ENCODE data around the gene NR6A1. TPM values are rescaled to one million over a fixed set of nuclear protein-coding genes. Genes with fewer than 3 reads are reported as not detected.

Gene NR6A1
- total and polyA plus RNA-seq, 2 of the 8 experiments (the other 6 are each of a cell fraction or from before 2014, with no cell fraction given), result 93.2 to 237 TPM

- no peak overlapping the region for H3K4ac ChIP-seq (replicated peaks; ENCODE audit: insufficient read length, low read depth, low read length)
- 93% methylated on average over 7 of the region's 13 CpGs; no CpG with 5 or more reads in 1 of the 2 experiments for WGBS, 2 experiments (ENCODE audit: extremely low coverage in 1 of 2, insufficient coverage in 1 of 2, insufficient read length in 1 of 2, insufficient replicate concordance in 2 of 2, low coverage in 1 of 2, low lambda C conversion rate in 2 of 2, missing lambda C conversion rate in 1 of 2)
These were observed 300.8 kb downstream of the NR6A1 start for GRCh38 chr9:124470306-124470705.

More at GRCh38 chr9:124470306-124470705, 300.8 kb downstream of the NR6A1 start:
- H2BK5ac ChIP-seq (ENCODE audit: low read depth, low read length), result no peak overlapping the region
- POLR2A ChIA-PET (ENCODE audit: partially characterized antibody), result interaction anchor here (0.8 kb wide), 1 partner anchor 17 kb away, joined by 3 read pairs; no protein-coding TSS in a partner anchor
- H2AK5ac ChIP-seq (ENCODE audit: low read depth, low read length), result no peak overlapping the region
- H3K14ac ChIP-seq (ENCODE audit: insufficient read length), result no peak overlapping the region
- H3K27me3 ChIP-seq (replicated peaks in 1 of 4; ENCODE audit: control insufficient read depth in 3 of 4, extremely low read depth in 1 of 4, insufficient read depth in 3 of 4, low read length in 3 of 4), result no peaks in the 10 kb centered on the region
- no peaks in the 10 kb centered on the region for H3K23me2 ChIP-seq (ENCODE audit: low read depth, low read length)
- no peaks in the 10 kb centered on the region for H3K79me2 ChIP-seq (ENCODE audit: control insufficient read depth in 1 of 2, insufficient read depth in 2 of 2, low read length in 2 of 2)
- H2BK12ac ChIP-seq (ENCODE audit: low read depth, low read length), result no peak overlapping the region
- H3K56ac ChIP-seq (replicated peaks; ENCODE audit: insufficient read length, low read depth, low read length), result no peak overlapping the region
- H3K23ac ChIP-seq (ENCODE audit: insufficient read length), result no peak overlapping the region
- no peaks in the 10 kb centered on the region for H3K36me3 ChIP-seq (ENCODE audit: control insufficient read depth in 2 of 4, insufficient read depth in 4 of 4, low read length in 3 of 4)
- no peaks in the 10 kb centered on the region for H3K79me1 ChIP-seq (ENCODE audit: low read depth, low read length)
- CTCF ChIA-PET (ENCODE audit: partially characterized antibody), result interaction anchor here (1.2 to 2.8 kb wide), 2 partner anchors 15 to 51 kb away, joined by 3 to 8 read pairs; no protein-coding TSS in a partner anchor
- no peak overlapping the region for H2BK15ac ChIP-seq (ENCODE audit: low read length)
- no peak overlapping the region for H2BK20ac ChIP-seq (ENCODE audit: low read length)
- H4K5ac ChIP-seq (ENCODE audit: insufficient read length, low read depth, low read length), result no peak overlapping the region
- no peak overlapping the region for H3K4me2 ChIP-seq (ENCODE audit: insufficient read depth in 1 of 2, low read depth in 2 of 2, low read length in 2 of 2)
- H3K18ac ChIP-seq (ENCODE audit: extremely low read depth, low read length), result no peak overlapping the region
- H3K27ac ChIP-seq (ENCODE audit: low read depth, low read length), result no peak overlapping the region
- H3K4me1 ChIP-seq (replicated peaks in 1 of 4; ENCODE audit: control insufficient read depth in 3 of 4, insufficient read depth in 4 of 4, low read length in 3 of 4), result peaks cover 0 to 7% (median 3%) of the 10 kb centered on the region in 4 experiments; a peak in 5 of 7 replicates
- no peak overlapping the region for H2BK120ac ChIP-seq (replicated peaks; ENCODE audit: low read depth, low read length)
- TF ChIP-seq POU5F1 (IDR thresholded peaks at IDR 0.05; ENCODE audit: low read depth, low read length) (no peak), TAF1 (IDR thresholded peaks at IDR 0.05; ENCODE audit: low read depth, low read length) (no peak), PHF8 (conservative IDR thresholded peaks at IDR 0.05; ENCODE audit: low read depth, low read length) (no peak), NRF1 (IDR thresholded peaks at IDR 0.05; ENCODE audit: low read depth, low read length) (no peak), KDM1A (IDR thresholded peaks at IDR 0.05; ENCODE audit: borderline replicate concordance, low read length) (no peak), CHD2 (IDR thresholded peaks at IDR 0.05; ENCODE audit: low read length) (no peak), JUN (IDR thresholded peaks at IDR 0.05; ENCODE audit: low read depth, low read length) (no peak), EP300 (IDR thresholded peaks at IDR 0.05; ENCODE audit: borderline replicate concordance in 1 of 2, low read depth in 2 of 2, low read length in 2 of 2) (no peak), POLR2AphosphoS5 (IDR thresholded peaks at IDR 0.05; ENCODE audit: low read depth, low read length) (no peak), NANOG (IDR thresholded peaks at IDR 0.05; ENCODE audit: insufficient read depth, low read depth, low read length, poor library complexity, severe bottlenecking) (no peak), TEAD4 (IDR thresholded peaks at IDR 0.05; ENCODE audit: low read depth, low read length) (no peak)
- TF ChIP-seq, protein P1, sequence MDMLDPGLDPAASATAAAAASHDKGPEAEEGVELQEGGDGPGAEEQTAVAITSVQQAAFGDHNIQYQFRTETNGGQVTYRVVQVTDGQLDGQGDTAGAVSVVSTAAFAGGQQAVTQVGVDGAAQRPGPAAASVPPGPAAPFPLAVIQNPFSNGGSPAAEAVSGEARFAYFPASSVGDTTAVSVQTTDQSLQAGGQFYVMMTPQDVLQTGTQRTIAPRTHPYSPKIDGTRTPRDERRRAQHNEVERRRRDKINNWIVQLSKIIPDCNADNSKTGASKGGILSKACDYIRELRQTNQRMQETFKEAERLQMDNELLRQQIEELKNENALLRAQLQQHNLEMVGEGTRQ (IDR thresholded peaks at IDR 0.05; ENCODE audit: low read length), result no peak
- TF ChIP-seq, protein P2, sequence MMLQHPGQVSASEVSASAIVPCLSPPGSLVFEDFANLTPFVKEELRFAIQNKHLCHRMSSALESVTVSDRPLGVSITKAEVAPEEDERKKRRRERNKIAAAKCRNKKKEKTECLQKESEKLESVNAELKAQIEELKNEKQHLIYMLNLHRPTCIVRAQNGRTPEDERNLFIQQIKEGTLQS (IDR thresholded peaks at IDR 0.05; ENCODE audit: insufficient read depth, low read depth, low read length), result no peak
- H4K91ac ChIP-seq (replicated peaks; ENCODE audit: insufficient read length, low read length), result no peak overlapping the region
- 0 out of 2 replicates have a peak overlapping the region, but pooled peaks have one; percentile 63 for H4K8ac ChIP-seq (ENCODE audit: extremely low read depth, insufficient read depth, low read length)
- H3K9ac ChIP-seq (replicated peaks in 1 of 4; ENCODE audit: extremely low read depth in 1 of 4, low read depth in 3 of 4, low read length in 3 of 4), result no peak overlapping the region
- no peaks in the 10 kb centered on the region for H4K20me1 ChIP-seq (replicated peaks in 1 of 2; ENCODE audit: control insufficient read depth in 1 of 2, insufficient read depth in 2 of 2, low read length in 2 of 2)
- no peak overlapping the region for H3K4me3 ChIP-seq (ENCODE audit: extremely low read depth in 1 of 4, insufficient read depth in 2 of 4, low read depth in 3 of 4, low read length in 4 of 4)
- FAIRE-seq (no peak), DNase-seq (ENCODE audit: low read depth in 1 of 2, low spot score in 2 of 2) (no peak)
- H3K9me3 ChIP-seq (ENCODE audit: insufficient read depth in 2 of 2, low read depth in 1 of 2, low read length in 1 of 2), result no peaks in the 10 kb centered on the region
- no peak overlapping the region for H2AFZ ChIP-seq (ENCODE audit: low read length)

Data from H1 (cell line).